GM10248 (cell line): ENCODE measurements around the gene GRAMD1B.

Source experiments
- CTCF ChIA-PET: fragments of 300-600 bp; sonication (Branson Sonifier 250); formaldehyde crosslinking; extraction: SDS; loops from one replicate; lab custom pipeline; 2021; ENCODE audit warnings: antibody characterized with exemption; lab: Yijun Ruan, JAX
- POLR2A ChIA-PET: fragments of 350-650 bp; sonication (Branson Sonifier 250); formaldehyde crosslinking; extraction: SDS; loops from one replicate; lab custom pipeline; 2020; ENCODE audit warnings: antibody characterized with exemption; lab: Yijun Ruan, JAX
- DNase-seq: peaks from one replicate; pipeline ENCODE4 v3.0.0; 2012; ENCODE audit errors: extremely low spot score
- TF ChIP-seq, protein P1 (sequence below): IDR thresholded peaks from 2 replicates; pipeline ENCODE4 v1.5.1; 2012; ENCODE audit warnings: mild to moderate bottlenecking, low read depth; ENCODE audit errors: extremely low read depth, missing control alignments, control extremely low read depth

Gene GRAMD1B

DNA sequence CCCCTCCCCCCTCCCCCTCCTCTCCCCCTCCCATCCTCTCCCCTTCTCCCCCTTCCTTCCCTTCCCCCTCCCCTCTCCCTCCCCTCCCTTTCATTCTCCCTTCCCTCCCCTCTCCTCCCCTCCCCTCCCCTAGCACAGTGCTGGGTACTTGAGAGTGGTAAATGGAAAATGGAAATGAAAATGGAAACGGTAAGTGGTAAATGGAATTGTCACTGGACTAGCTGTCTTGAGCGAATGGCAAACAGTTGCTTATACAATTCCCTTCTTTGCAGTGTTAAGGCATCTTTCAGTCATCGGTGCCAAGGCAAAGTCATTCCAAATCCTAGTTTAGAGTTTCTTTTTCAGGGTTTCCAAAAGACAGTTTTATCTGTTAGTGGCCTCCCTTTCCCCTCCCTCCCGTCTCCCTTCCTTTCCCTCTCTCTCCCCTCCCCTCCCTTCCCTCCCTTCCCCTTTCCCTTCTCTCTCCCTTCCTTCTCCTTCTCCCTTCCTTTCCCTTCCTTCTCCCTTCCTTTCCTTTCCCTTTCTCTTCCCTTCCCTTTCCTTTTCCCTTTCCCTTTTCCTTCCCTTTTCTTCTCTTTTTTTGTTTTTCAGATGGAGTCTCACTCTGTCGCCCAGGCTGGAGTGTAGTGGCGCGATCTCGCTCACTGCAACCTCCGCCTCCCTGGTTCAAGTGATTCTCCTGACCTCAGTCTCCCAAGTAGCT is 47.3 kb downstream of the GRAMD1B start:
- POLR2A ChIA-PET: no interaction called here
- no peak for DNase-seq
- TF ChIP-seq, protein P1, sequence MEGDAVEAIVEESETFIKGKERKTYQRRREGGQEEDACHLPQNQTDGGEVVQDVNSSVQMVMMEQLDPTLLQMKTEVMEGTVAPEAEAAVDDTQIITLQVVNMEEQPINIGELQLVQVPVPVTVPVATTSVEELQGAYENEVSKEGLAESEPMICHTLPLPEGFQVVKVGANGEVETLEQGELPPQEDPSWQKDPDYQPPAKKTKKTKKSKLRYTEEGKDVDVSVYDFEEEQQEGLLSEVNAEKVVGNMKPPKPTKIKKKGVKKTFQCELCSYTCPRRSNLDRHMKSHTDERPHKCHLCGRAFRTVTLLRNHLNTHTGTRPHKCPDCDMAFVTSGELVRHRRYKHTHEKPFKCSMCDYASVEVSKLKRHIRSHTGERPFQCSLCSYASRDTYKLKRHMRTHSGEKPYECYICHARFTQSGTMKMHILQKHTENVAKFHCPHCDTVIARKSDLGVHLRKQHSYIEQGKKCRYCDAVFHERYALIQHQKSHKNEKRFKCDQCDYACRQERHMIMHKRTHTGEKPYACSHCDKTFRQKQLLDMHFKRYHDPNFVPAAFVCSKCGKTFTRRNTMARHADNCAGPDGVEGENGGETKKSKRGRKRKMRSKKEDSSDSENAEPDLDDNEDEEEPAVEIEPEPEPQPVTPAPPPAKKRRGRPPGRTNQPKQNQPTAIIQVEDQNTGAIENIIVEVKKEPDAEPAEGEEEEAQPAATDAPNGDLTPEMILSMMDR: no peak
- CTCF ChIA-PET: interaction anchor here (1.7 to 8.2 kb wide), 9 partner anchors 26 to 231 kb away, joined by 4 to 131 read pairs (median 14); no protein-coding TSS in a partner anchor

DNA sequence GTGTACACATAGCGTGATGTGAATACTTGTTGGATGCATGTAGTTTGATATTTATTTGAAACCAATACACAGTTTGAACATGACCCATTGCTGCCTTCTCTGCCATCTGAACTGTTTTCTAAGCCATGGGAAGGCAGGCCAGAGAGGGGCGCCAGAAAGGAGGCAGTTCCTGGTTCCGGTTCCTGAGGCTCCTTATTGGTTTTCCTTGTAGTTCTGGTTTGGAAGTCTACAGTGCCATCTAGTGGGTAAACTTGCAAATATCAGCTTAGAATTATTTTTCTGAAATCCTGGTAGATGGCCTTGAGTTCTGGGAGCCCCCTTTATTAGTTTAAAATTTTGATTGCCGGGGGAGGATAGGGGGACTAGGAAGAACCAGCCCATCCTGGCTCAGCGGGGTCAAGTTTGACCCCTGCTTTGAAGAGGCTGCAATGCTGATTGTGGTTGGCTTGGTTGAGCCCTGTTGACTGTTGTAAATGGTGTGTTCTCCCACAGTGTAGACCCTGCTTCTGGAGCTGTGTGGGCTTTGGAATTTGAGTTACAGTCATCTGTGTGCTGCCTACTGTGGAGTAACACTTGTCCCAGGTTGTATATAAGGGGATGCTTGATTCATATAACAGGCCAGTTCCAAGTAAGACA is 48.4 kb downstream of the GRAMD1B start:
- peak; percentile 53 for DNase-seq
- TF ChIP-seq, protein P1: peak; percentile 42
- CTCF ChIA-PET: interaction anchor here (0.7 to 8.2 kb wide), 50 partner anchors 9 to 622 kb away, joined by 3 to 131 read pairs (median 5); no protein-coding TSS in a partner anchor
- POLR2A ChIA-PET: no interaction called here

DNA sequence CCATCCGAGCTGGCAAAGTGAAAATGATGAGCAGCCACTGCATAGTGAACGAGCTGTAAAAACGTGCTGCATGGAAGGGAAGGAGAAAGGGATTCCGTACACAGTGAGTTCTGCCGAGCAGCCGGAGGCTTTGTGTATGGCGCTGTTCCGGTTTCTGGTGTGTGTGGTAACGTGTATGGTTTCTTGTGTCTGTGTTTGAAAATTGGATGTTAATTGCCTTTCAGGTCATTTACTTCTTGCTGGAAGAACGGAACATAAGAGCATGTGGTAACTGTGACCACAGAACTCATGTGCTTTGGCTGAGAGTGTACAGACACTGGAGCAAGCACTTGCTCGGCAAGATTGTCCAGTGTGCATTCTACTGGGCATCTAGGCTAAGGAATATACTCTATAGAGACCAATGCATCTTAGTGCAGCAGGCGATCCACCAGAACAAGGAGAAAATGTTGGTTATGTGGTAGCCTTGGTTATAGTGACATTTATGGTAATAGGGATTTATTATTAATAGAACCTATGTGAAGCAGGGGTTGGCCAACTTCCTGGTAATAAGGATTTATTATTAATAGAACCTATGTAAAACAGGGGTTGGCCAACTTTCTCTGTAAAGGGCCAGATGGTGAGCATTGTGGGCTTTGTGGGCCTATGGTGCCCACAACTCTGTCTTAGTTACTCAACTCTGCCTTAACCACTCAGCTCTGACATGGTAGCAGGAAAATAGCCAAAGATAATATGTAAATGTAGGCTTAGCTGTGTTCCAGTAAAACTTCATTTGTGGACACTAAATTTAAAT is 49.2 kb downstream of the GRAMD1B start:
- POLR2A ChIA-PET: no interaction called here
- TF ChIP-seq, protein P1: no peak
- peak; percentile 46 for DNase-seq
- CTCF ChIA-PET: interaction anchor here (0.7 to 8.2 kb wide), 53 partner anchors 8 to 415 kb away, joined by 3 to 131 read pairs (median 5); no protein-coding TSS in a partner anchor

DNA sequence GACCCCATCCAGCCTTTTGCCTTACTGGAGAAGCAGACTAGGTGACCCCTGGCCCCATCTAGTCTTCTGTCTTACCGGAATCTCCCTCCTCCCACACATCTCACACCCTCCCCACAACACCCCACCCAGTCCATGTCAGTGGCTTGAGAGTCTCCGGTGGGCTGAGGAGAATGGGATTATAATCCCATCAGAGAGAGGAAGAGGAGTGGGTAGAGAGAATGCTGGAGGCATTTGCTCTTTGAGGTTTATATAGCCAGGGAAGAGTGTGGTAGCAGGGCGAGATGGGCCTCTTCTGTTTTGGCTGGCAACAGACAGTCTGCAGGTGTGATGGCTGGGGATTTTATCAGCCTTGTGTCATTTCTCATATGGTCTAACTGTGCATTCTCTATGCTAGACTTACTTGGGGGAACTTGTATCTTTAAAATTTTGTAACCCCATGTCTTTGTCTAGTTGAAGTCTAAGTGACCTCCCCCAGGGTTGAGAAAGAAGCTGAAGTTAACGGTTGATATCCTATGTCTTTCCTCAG is 50.3 kb downstream of the GRAMD1B start:
- DNase-seq: peak; percentile 50
- POLR2A ChIA-PET: no interaction called here
- TF ChIP-seq, protein P1: no peak
- CTCF ChIA-PET: interaction anchor here (0.6 to 8.2 kb wide), 17 partner anchors 10 to 234 kb away, joined by 3 to 131 read pairs (median 7); no protein-coding TSS in a partner anchor

DNA sequence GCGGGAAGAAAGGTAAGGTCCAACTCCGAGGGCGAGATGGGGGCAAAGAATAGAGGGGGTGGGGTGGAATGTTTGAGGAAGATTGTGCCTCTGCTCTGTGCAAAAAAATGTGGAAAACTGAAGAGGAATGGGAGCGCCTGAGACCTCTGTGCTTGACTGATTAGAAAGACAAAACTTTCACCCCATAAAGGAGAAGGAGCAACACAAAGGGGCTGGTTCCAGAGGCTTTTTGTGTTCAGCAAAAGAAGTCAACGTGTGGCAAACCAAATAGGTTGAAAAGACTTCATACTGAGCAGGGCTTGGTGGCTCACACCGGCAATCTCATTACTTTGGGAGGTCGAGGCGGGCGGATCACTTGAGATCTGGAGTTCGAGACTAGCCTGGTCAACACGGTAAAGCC is 50.8 kb downstream of the GRAMD1B start:
- no peak for DNase-seq
- TF ChIP-seq, protein P1: no peak
- ChIA-PET CTCF (interaction anchor here (0.6 to 7.9 kb wide), 8 partner anchors 12 to 220 kb away, joined by 3 to 79 read pairs (median 4); no protein-coding TSS in a partner anchor), POLR2A (no interaction called here)
